ENCODE data around the gene TWF2.

The TWF2 gene

DNA sequence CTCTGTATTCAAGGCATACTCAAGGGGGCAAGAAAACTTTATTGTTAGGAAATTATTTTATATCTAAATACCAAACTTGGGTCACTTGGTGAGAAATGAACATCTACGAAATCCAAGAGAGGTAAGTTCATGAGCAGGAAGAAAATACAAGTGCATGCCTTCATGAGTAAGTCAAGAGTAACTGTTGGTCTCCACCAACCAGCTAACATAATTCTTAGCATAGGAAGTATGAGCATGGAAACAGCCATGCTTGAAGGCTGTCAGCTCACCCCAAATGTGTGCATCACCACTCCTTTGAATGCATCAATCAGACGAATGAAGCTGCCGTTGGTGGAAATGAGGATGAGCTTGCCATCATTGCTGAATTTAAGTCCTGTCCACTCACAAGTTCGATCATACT is 20.5 kb upstream of the TWF2 start:
- no peak for DNase-seq (ENCODE audit: extremely low spot score, insufficient read length, low read depth)

DNA sequence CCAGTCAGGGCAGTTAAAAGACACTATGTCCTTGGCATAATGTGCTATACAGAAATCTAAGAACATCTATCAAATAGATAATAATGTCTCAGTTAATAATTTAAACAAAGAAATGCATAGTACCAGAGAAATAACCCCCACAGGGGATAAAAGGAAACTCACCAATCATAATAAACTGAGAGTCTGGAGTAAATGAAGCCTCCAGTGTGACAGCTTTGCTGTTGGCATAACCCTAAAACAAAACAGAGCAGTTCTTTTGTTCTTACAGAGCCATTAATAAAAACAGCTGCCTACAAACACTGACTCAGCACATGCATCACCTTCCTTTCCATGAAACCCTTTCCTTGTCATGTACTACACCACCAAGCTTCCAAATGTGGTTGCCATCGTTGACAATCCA is 20.1 kb upstream of the TWF2 start:
- DNase-seq (ENCODE audit: extremely low spot score, insufficient read length, low read depth), result no peak
- FAIRE-seq, result no peak

More for the DNA sequence above, 20.5 kb upstream of the TWF2 start:
- no peak for FAIRE-seq

DNA sequence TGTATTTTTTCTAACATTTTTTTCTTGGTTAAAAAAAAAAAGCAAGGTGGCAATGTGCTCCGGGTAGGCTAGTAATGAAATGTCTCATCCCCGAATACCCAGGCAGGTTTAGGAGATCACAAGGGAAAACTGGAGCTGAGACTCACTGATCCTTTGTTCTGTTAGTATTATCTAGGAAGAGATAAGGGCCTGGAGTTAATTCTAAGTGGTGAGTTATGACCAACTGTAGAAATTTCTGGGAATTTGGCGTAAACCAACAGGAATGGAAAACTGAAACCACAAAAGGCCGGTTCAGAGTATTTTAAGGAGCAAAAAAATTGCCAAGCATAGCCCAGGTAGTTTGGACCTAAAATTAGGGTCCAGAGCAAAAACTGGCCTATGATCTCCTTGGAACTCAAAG is 19.0 kb upstream of the TWF2 start:
- DNase-seq (ENCODE audit: extremely low spot score, insufficient read length, low read depth), result no peak
- FAIRE-seq, result no peak

DNA sequence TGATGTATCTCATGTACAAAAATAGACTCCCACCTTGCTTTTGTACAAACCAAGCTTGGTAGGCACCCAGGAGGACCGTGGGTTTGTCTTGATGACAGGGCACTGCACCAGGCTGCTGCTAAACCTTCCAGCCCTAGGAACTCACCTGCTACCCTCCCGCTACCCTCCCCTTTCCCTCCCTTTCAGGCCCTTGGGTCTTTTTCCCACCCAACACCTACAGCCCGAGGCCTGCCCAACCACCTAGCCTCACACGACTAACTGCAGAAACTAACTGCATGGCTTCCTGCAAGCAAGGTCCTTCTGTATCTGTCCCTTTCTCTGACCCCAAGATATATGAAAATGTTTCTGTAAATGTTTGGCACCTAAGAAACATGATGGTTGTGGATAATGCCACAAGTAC is 17.7 kb upstream of the TWF2 start:
- FAIRE-seq, result no peak
- DNase-seq (ENCODE audit: extremely low spot score, insufficient read length, low read depth), result no peak

DNA sequence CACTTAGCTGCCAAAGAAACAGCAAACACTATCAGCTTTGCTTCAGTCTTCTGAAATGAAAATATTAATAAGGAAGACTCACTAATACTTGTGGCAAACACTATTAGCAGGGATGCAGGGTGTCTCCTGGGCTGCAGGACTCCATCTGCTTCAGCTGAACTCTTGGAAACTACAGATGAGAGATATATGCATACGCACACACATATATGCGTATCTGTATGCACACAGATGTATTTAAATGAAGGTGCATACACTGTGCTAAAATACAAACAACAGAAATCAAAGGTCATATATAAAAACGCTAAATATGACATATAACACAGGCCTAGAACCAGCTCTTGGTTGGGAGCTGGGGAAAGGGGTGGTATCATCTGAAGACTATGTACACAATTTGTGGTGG is 17.2 kb upstream of the TWF2 start:
- FAIRE-seq, result no peak

DNA sequence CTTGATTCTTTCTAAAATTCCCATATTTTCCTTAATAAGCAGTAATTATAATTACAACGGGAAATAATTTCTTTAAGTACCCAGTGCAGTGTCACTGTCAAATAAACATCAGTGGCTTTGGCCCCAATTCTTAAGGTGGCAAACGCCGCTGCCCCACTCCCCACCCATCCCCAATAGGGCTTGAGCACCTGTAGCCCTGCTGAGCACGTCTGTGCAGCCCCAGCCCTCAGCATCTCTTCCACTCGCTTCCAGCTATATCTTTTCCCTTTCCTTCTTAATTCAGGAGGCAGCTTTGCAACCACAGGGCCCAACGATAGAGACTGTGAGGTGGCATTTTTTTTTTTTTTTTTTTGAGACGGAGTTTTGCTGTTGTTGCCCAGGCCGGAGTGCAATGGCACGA is 15.7 kb upstream of the TWF2 start:
- no peak for DNase-seq (ENCODE audit: extremely low spot score, insufficient read length, low read depth)
- FAIRE-seq, result no peak

More for the DNA sequence above, 17.2 kb upstream of the TWF2 start:
- DNase-seq (ENCODE audit: extremely low spot score, insufficient read length, low read depth), result no peak

DNA sequence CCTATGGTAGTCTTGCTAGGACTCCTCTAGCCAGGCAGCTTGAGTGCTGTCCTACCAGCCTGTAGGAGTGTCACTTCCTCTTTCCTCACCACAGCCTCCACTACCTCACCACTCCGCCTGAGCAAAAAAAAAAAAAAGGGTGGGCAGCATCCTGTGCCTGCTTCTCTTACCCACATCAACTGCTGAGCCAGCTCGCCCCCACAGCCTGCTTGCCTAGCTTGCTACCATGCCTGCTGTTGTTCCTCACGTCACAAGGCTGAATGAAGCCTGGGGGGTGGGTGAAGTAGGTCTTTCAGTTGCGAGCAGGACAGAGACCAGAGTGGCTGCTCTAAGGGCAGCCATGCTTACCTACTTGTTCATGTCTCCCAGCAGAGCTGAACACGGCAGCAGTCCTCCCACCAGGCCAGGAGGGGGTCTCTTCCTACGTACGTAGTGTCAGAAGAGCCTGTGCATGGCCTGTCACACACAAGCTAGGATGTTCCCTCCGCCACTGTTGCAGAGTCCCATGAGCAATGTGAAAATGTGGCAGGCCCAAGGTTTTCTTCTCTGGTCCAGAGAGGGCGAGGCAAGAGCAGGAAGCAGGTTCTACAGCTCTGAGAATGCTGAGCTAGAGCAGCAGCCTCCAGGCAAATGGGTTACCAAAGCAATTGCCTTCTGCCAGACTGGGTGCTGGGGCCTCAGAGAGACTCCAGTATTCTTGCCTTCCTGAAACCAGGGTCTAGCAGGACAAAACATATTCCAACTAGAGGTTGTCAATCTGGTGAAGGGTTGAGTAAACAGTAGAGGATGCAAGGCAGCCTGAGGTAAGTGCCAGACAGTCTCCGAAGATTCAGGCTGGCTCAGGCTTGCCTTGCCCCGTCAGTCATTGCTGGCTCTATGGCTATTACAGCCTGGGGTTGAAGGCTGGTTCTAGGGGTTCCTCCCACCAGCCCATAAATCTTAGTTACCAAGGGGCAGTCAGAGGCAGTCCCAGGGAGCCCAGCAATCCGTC is 14.7 kb upstream of the TWF2 start:
- peak; percentile 98 for FAIRE-seq

DNA sequence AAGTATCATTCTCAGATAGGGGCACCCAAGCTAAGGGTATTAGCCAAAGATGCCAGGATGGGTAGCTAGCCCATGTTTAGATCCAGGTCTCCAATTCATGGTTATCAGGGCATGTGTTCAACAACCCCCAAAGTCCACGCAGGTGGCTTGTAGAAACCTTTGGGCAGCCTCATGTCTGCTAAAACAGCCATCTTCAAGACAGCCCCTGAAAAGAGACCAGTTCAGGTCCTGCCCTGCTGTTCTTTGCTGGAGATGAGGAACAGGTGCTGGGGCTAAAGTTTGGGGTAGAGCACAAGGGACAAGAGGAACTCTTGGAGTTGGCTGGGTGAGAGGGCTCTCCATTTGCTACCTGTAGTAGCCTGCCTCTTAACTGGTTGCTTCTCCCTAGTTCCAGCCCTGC is 11.2 kb upstream of the TWF2 start:
- DNase-seq (ENCODE audit: extremely low spot score, insufficient read length, low read depth) (no peak), FAIRE-seq (no peak)

More for the DNA sequence above, 14.7 kb upstream of the TWF2 start:
- no peak for DNase-seq (ENCODE audit: extremely low spot score, insufficient read length, low read depth)

DNA sequence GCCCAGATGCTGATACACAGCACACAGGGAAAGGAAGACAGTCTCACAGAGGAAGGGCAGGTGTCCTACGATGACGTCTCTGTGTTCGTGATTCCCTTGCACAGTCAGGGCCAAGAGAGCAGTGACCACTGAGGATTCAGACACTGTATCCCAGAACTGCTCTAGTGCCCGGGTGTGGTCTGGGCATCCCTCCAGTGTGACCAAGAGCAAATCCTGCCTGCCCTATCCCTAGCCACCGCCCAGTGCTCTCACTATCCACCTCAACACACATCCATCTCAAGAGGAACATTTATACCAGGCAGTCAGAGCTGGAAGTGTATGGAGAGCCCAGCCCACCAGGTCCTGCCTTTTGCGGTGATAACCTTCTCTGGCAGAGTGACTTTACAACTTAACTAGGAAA is 10.7 kb upstream of the TWF2 start:
- DNase-seq (ENCODE audit: extremely low spot score, insufficient read length, low read depth), result no peak
- FAIRE-seq, result no peak

DNA sequence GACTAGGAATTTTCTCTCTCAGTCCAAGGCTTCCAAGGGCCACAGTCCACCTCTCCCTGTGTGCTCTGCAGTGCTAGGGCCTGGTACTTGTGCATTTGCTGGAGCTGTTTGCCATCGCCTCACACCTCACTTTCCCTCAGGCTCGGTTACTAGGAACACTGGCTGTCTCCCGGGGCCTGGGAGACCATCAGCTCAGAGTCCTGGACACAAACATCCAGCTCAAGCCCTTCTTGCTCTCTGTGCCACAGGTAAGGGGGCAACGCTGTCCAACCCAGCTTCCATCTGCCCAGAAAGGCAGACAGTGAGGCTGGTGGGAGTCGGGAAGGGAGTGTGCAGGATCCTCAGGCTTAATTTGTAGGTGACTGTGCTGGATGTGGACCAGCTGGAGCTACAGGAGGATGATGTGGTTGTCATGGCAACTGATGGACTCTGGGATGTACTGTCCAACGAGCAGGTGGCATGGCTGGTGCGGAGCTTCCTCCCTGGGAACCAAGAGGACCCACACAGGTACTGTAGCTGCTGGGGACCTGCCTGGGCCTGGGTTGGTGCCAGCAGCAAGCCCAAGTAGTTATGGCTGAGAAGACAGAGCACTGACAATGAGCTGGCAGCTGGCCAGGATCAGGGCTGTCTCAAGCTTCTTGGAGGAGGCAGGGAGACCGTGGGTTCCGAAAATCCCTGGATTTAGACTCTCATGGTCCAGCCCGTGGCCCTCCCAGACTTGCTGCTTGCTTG is 10.0 kb upstream of the TWF2 start:
- DNase-seq (ENCODE audit: extremely low spot score, insufficient read length, low read depth), result no peak
- FAIRE-seq, result no peak

DNA sequence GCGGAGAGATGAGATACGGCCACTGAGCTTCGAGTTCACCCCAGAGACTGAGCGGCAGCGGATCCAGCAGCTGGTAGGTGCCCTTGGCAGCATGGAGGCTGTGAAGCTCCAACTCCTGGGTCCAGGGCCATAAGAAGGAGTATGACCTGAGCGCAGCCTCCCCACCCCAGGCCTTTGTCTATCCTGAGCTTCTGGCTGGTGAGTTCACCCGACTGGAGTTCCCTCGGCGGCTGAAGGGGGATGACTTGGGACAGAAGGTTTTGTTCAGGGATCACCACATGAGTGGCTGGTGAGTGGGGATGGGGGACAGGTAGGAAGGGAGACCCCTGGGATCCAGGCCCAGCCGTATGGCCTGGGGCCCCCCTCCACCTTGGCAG is 9.2 kb upstream of the TWF2 start:
- DNase-seq (ENCODE audit: extremely low spot score, insufficient read length, low read depth), result no peak
- no peak for FAIRE-seq

DNA sequence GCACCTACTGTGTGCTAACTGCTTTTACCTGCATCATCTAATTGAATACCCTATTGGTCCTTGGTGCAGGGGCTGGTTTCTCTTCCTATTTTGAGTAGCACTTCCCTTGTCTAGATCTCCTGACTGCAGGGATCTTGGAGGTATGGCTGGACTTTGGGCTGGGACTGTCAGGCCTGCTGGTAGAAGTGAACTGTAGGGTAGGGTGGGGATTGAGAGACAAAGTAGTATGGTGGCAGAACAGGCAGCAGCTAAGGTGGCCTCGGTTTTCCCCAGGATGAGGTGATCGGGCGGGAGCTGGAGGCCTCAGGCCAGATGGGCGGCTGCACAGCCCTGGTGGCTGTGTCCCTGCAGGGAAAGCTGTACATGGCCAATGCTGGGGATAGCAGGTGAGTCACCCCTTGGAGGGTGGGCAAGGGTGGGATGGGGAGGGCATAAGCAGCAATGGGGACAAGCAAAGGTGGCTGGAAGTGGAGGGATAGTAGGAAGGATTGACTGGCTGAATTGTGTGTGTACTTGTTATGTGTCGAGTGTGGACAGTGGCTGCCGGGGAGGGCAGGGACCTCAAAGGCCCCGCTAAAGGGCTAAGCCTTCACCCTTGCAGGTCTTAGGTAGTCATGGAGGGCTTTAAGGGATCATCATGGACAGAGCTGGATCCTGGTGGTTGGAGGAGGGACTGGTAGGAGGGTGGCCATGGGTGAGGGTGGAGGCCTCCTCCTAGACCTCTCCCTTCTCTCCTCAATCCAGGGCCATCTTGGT is 8.6 kb upstream of the TWF2 start:
- DNase-seq (ENCODE audit: extremely low spot score, insufficient read length, low read depth), result no peak
- no peak for FAIRE-seq

DNA sequence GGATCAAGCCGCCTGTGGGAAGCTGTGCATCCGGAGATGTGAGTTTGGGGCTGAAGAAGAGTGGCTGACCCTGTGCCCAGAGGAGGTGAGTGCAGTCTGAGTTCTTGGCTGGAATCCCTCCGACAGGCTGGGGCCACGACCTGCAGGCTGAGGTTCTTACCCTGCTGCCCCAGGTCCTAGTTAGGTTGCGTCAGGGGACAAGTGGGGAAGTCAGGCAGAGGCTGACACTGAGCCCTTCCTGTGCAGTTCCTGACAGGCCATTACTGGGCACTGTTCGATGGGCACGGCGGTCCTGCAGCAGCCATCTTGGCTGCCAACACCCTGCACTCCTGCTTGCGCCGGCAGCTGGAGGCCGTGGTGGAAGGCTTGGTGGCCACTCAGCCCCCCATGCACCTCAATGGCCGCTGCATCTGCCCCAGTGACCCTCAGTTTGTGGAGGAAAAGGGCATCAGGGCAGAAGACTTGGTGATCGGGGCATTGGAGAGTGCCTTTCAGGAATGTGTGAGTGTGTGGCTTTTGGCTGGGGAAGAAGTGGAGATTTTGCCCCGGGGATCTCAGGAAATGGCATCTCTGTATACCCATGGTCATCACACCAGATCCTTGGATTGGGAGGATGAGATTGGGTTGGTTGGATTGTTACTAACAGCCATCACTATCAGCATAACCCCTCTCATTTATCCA is 7.9 kb upstream of the TWF2 start:
- DNase-seq (ENCODE audit: extremely low spot score, insufficient read length, low read depth) (no peak), FAIRE-seq (no peak)

DNA sequence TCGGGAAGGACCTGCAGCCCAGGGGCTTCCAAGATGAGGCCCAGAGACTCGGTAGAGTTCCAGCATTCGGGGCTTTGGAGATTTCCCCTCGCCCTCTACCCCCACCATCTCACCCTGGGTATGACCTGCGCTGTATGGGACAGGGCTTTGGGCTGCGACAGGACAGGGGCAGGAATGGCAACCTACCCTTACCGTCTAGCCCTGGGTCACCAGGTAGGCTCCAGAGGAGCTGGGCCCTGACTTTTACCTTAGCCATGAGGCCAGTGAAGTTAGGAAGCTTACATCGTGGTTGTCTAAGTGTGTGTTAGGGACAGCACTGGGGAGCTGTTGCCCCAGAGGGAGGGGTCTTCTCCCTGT is 7.3 kb upstream of the TWF2 start:
- FAIRE-seq (no peak), DNase-seq (ENCODE audit: extremely low spot score, insufficient read length, low read depth) (no peak)

DNA sequence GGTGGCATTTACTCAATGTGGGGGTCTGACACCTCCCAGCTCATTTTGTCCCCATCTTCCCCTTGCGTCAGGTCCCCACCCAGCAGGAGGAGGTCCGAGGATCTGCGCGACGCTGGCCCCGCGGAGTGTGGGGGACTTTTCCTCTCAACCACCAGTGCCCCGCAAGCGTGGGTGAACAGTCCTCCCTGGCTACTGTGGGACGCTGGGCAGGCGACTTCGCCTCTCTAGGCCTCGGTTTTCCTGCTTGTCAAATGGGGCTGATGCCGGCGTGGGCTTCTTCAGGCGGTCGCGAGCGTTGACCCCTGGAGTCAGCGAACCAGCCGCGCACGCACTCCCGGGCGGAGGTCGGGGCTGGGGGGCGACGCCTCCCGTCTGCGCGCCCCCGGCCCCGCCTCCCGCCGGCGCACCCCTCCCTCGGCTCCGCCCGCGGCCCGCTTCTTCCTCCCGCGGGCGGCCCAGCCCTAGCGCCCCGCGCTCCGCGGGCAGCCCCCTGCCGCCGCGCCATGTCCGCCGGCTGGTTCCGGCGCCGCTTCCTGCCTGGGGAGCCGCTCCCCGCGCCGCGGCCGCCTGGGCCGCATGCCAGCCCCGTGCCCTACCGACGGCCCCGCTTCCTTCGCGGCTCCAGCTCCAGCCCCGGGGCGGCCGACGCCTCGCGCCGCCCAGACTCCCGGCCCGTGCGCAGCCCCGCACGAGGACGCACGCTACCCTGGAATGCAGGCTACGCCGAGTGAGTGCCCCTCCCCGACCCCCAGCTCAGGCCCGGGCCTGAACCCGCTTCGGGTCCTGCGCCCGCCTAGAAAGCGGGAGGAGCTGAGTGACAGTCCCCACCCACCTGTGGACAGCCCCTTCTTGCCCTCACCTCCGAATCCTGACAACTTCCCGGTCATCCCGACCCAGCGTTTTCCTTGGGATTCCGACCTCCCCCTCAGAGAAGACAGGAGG is 6.6 kb upstream of the TWF2 start, which contains the start of gene PPM1M:
TSS of gene PPM1M (plus strand) at position 438 of the 942 bp plus-strand sequence. CDS start at position 504, 66 bp downstream.
- FAIRE-seq (peak; percentile 58), DNase-seq (ENCODE audit: extremely low spot score, insufficient read length, low read depth) (no peak)

DNA sequence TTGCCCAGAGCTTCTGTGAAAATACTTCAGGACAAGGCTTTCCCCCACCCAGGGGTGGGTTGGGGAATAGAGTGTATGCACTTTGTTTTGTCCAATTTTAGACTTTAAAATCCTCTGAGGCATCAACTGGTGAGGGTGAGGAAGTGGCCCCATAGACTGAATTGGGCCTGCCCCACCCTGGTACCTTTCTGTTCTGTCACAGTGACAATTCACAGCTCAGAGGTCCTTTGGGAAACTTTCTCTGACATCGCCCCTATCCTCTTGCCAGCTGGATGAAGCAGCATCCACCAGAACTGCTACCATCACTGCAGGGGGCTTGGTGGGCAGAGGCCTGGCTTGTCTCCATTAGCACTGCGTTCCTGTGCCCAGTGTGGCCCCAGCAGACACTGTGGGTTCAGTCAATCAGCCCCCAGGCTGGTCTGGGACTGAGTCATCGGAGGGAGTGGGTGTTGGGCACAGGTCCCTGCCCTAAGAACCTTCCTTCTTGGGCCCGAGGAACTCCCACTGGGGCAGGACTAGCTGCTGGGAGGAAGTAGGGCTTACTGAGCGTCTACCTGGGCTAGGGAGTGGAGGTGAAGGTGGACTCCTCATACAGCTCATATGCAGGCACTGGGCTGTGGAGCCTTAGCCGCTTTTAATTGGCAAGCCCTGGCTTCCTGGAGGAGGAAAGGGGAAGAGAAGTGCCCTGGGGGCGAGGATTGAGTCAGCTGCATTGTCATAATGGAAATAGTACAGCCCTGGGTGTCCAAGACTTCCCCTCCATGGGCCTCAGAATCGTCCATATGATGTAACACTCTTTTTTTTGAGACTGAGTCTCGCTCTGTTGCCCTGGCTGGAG is 5.1 kb upstream of the TWF2 start:
- FAIRE-seq (peak; percentile 89), DNase-seq (ENCODE audit: extremely low spot score, insufficient read length, low read depth) (no peak)

DNA sequence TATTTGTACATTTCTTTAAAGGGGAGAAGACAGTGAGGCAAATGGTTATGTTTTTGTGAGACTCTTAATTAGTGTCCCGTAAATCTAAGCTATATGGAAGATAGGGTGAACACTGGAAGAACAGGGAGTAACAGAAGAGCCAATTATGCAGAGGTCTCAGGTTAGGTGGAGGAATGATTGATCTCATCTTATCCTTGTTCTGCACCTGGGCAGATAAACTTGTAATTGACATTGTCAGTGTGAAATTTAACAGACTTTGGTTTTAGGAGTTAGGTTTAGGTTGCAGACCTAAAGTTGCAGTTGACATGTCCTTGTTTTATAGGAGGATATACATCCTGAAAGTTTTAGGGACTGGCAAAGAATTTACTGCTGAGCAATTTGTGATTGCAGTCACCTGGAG is 3.1 kb upstream of the TWF2 start:
- no peak for DNase-seq (ENCODE audit: extremely low spot score, insufficient read length, low read depth)
- no peak for FAIRE-seq

DNA sequence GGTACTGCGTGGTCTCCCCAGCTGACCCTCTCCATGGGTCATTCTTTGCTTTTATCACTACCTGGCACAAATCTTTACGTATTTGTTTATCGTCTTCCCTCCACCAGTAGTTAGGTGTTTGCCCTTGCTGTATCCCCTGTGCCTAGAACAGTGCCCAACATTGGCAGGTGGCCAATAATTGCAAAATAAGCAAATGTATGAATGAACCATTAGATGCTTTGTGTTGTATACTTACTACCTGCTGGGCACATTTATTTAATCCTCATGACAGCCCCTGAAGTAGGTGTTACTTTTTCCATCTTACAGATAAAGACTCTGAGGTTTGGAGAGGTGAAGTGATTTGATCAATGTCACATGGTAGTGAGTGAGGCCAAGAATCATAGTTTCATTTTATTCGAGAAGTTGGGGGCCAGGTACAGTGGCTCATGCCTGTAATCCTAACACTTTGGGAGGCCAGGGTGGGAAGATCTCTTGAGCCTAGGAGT is 2.0 kb upstream of the TWF2 start:
- DNase-seq (ENCODE audit: extremely low spot score, insufficient read length, low read depth), result no peak

More for the DNA sequence above, 2.0 kb upstream of the TWF2 start:
- no peak for FAIRE-seq

Measured in GM18507 (cell line).